ENCODE measurements around the gene ORAI2.

Gene ORAI2

GRCh38 chr7:102415685-102416225 is 17.6 kb upstream of the ORAI2 start:
- no peak for DNase-seq

GRCh38 chr7:102416406-102416805 is 17.0 kb upstream of the ORAI2 start:
- no peak for DNase-seq

- no peak for DNase-seq
Observed at GRCh38 chr7:102417105-102417504, 16.3 kb upstream of the ORAI2 start.

- DNase-seq = no peak
Observed at GRCh38 chr7:102418592-102418991, 14.8 kb upstream of the ORAI2 start.

GRCh38 chr7:102421706-102422240 is 11.6 kb upstream of the ORAI2 start:
- no peak for DNase-seq

GRCh38 chr7:102424129-102424551 is 9.2 kb upstream of the ORAI2 start:
- no peak for DNase-seq

- no peak for DNase-seq
Observed at GRCh38 chr7:102424787-102425218, 8.6 kb upstream of the ORAI2 start.

GRCh38 chr7:102425639-102426267 is 7.6 kb upstream of the ORAI2 start:
- no peak for DNase-seq

- no peak for DNase-seq
Observed at GRCh38 chr7:102426268-102427018, 6.9 kb upstream of the ORAI2 start.

GRCh38 chr7:102427019-102427405 is 6.4 kb upstream of the ORAI2 start:
- DNase-seq = no peak

GRCh38 chr7:102429141-102429899 is 4.1 kb upstream of the ORAI2 start:
- DNase-seq = no peak

GRCh38 chr7:102431617-102432298 is 1.6 kb upstream of the ORAI2 start:
- DNase-seq = no peak

GRCh38 chr7:102432442-102433218 is 745 bp upstream of the ORAI2 start:
- DNase-seq = no peak

GRCh38 chr7:102434039-102434486 is 688 bp downstream of the ORAI2 start:
- DNase-seq = no peak

GRCh38 chr7:102436118-102436517 is 2.7 kb downstream of the ORAI2 start:
- DNase-seq = no peak

GRCh38 chr7:102439963-102440795 is 6.8 kb downstream of the ORAI2 start:
- peak; percentile 70 for DNase-seq

- DNase-seq = no peak
Observed at GRCh38 chr7:102444961-102445673, 11.7 kb downstream of the ORAI2 start.

- no peak for DNase-seq
Observed at GRCh38 chr7:102445674-102446071, 12.3 kb downstream of the ORAI2 start.

GRCh38 chr7:102446387-102447156 is 13.2 kb downstream of the ORAI2 start:
- no peak for DNase-seq
